HG02798 (cell line): Measurements from ENCODE around the gene ATP11A.
A peak's percentile ranks its signal among the peaks of the same experiment; 100 is the strongest.
"Not testable (repeated sequence)": the region's sequence is repeated elsewhere in the genome, so short reads cannot be mapped to it uniquely, and the experiment has no call there.

Experiments used
- ATAC-seq: cut with Tn5 transposase; IDR thresholded peaks from one replicate; pipeline ENCODE4 v1.9.1; 2021; ENCODE audit warnings: mild to moderate bottlenecking; ENCODE audit not compliant: unreplicated experiment, poor library complexity

ATP11A gene

GRCh38 chr13:112870737-112871287 lies 181.0 kb downstream of the ATP11A start:
- ATAC-seq = no peak

- no peak for ATAC-seq
Measured at GRCh38 chr13:112871742-112872141, 181.9 kb downstream of the ATP11A start.

GRCh38 chr13:112872657-112873631 lies 183.1 kb downstream of the ATP11A start:
- ATAC-seq = not testable (repeated sequence)

GRCh38 chr13:112873851-112874750 lies 184.3 kb downstream of the ATP11A start:
- peak; percentile 89 for ATAC-seq

- no peak for ATAC-seq
Measured at GRCh38 chr13:112874751-112875300, 185.0 kb downstream of the ATP11A start.

GRCh38 chr13:112875627-112876026 lies 185.8 kb downstream of the ATP11A start:
- ATAC-seq = no peak

GRCh38 chr13:112876305-112877000 lies 186.6 kb downstream of the ATP11A start:
- ATAC-seq = no peak

GRCh38 chr13:112877066-112877465 lies 187.2 kb downstream of the ATP11A start:
- no peak for ATAC-seq

- no peak for ATAC-seq
Measured at GRCh38 chr13:112877539-112877938, 187.7 kb downstream of the ATP11A start.

- ATAC-seq = no peak
Measured at GRCh38 chr13:112877976-112878955, 188.4 kb downstream of the ATP11A start.

- ATAC-seq = no peak
Measured at GRCh38 chr13:112879283-112879833, 189.5 kb downstream of the ATP11A start.

GRCh38 chr13:112880221-112880641 lies 190.4 kb downstream of the ATP11A start:
- ATAC-seq = no peak

- ATAC-seq = no peak
Measured at GRCh38 chr13:112880976-112881540, 191.2 kb downstream of the ATP11A start.

GRCh38 chr13:112881656-112882554 lies 192.1 kb downstream of the ATP11A start:
- no peak for ATAC-seq

GRCh38 chr13:112882555-112883024 lies 192.8 kb downstream of the ATP11A start:
- no peak for ATAC-seq

- ATAC-seq = no peak
Measured at GRCh38 chr13:112883241-112883945, 193.6 kb downstream of the ATP11A start.
